ENCODE data around the gene PPP2R2B. TPM values are rescaled to one million over a fixed set of nuclear protein-coding genes. Genes with fewer than 3 reads are reported as not detected.

The PPP2R2B gene
- total RNA-seq, 1 donor = not detected

DNA sequence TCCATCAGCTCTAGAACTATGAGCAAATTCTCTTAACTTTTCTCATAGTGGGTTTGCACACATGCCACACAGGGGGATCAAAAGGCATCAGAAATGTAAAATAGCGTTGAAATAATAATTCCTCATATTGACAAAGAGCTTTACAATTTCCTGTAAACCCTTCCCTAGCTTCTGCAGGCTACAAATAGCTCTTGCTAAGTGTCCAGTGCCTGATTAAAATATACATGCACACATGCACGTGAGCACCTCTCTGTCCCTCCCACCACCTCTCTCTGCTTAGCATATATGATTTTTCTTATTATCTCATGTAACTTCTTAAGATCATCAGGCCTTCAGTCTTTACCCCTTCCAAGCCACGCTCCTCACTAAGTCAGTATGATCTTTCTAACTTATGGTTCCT, 13.7 kb upstream of the PPP2R2B start:
- Histone ChIP-seq H3K4me2 (ENCODE audit: insufficient read depth, low read length) (no peak overlapping the region), H3K27ac (ENCODE audit: low read depth, low read length) (no peak overlapping the region), H3K27me3 (ENCODE audit: insufficient read depth, low read length) (no peaks in the 10 kb centered on the region), H3K4me1 (ENCODE audit: insufficient read depth, low read length) (no peaks in the 10 kb centered on the region), H2AFZ (ENCODE audit: low read length) (no peak overlapping the region), H3K9me3 (ENCODE audit: low read depth, low read length) (no peaks in the 10 kb centered on the region), H4K20me1 (ENCODE audit: insufficient read depth, low read length) (no peaks in the 10 kb centered on the region), H3K36me3 (ENCODE audit: insufficient read depth, low read length) (no peaks in the 10 kb centered on the region), H3K4me3 (ENCODE audit: insufficient read depth, low read length) (no peak overlapping the region), H3K79me2 (ENCODE audit: insufficient read depth, low read length) (no peaks in the 10 kb centered on the region)
- TF ChIP-seq CTCF (IDR thresholded peaks at IDR 0.05; ENCODE audit: extremely low read depth, low read depth, low read length) = no peak
- DNase-seq (ENCODE audit: insufficient read length, low spot score, missing footprints) = no peak

DNA sequence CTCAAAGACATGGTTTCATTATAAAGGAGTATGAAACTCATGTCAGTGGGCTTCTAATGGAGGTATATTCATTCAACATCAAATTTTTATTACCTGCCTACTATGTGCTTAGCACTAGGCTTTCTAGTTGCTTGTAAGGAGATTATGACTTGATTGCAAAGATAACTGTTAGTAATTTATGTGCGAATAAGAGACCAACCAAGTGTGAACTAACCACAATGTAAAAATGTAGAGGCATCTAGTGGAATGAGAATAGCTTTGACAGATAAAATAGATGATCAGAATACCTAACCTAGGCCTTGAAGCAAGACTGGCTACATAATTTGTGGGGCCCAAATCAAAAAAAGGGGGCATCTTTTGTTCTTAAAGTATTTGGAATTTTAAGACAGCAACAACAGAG, 13.0 kb upstream of the PPP2R2B start:
- Histone ChIP-seq H3K9me3 (ENCODE audit: low read depth, low read length) (no peaks in the 10 kb centered on the region), H3K4me1 (ENCODE audit: insufficient read depth, low read length) (no peaks in the 10 kb centered on the region), H3K4me3 (ENCODE audit: insufficient read depth, low read length) (no peak overlapping the region), H3K27me3 (ENCODE audit: insufficient read depth, low read length) (no peaks in the 10 kb centered on the region), H2AFZ (ENCODE audit: low read length) (no peak overlapping the region), H4K20me1 (ENCODE audit: insufficient read depth, low read length) (no peaks in the 10 kb centered on the region), H3K4me2 (ENCODE audit: insufficient read depth, low read length) (no peak overlapping the region), H3K36me3 (ENCODE audit: insufficient read depth, low read length) (no peaks in the 10 kb centered on the region), H3K27ac (ENCODE audit: low read depth, low read length) (no peak overlapping the region), H3K79me2 (ENCODE audit: insufficient read depth, low read length) (no peaks in the 10 kb centered on the region)
- TF ChIP-seq CTCF (IDR thresholded peaks at IDR 0.05; ENCODE audit: extremely low read depth, low read depth, low read length) = no peak
- no peak for DNase-seq (ENCODE audit: insufficient read length, low spot score, missing footprints)

DNA sequence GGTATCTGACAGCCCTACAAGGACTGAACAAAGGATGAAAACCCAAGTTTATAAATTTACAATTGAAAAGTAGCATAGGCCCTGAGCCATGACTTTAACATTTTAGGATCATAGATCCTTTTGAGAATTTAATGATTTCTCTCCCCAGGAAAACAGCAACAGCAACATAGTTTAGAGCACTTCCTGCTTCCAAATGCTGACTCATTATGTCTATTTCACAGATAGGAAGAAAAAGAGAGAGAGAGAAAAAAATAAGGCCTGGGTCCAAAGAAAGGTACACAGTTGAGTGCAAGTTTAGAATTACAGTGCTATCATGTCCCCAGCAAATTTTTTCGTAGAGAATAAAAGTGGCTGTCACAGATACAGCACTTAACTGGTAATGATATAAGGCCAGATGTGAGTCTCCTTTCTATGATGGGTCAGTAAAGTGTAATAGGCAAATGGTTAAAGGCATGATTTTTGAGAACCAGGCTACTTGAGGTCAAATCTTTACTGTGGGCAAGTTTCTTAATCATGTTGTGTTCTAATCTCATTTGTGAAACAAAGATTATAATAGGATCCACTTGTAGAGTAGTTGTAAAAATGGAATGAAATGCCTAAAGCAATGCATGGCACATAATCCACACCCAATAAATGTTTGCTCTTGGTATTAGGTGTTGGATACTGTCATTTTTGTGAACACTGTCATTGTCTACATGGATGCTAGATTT, 12.3 kb upstream of the PPP2R2B start:
- Histone ChIP-seq H3K27ac (ENCODE audit: low read depth, low read length) (no peak overlapping the region), H3K4me2 (ENCODE audit: insufficient read depth, low read length) (no peak overlapping the region), H3K36me3 (ENCODE audit: insufficient read depth, low read length) (no peaks in the 10 kb centered on the region), H3K79me2 (ENCODE audit: insufficient read depth, low read length) (no peaks in the 10 kb centered on the region), H4K20me1 (ENCODE audit: insufficient read depth, low read length) (no peaks in the 10 kb centered on the region), H3K4me3 (ENCODE audit: insufficient read depth, low read length) (no peak overlapping the region), H3K9me3 (ENCODE audit: low read depth, low read length) (no peaks in the 10 kb centered on the region), H3K4me1 (ENCODE audit: insufficient read depth, low read length) (no peaks in the 10 kb centered on the region), H3K27me3 (ENCODE audit: insufficient read depth, low read length) (no peaks in the 10 kb centered on the region), H2AFZ (ENCODE audit: low read length) (no peak overlapping the region)
- no peak for TF ChIP-seq CTCF (IDR thresholded peaks at IDR 0.05; ENCODE audit: extremely low read depth, low read depth, low read length)
- no peak for DNase-seq (ENCODE audit: insufficient read length, low spot score, missing footprints)

GRCh38 chr5:146890066-146890465, 11.5 kb upstream of the PPP2R2B start:
- no peak overlapping the region for H3K4me2 ChIP-seq (ENCODE audit: insufficient read depth, low read length)
- no peaks in the 10 kb centered on the region for H3K79me2 ChIP-seq (ENCODE audit: insufficient read depth, low read length)
- H3K36me3 ChIP-seq (ENCODE audit: insufficient read depth, low read length) = no peaks in the 10 kb centered on the region
- H3K27me3 ChIP-seq (ENCODE audit: insufficient read depth, low read length) = no peaks in the 10 kb centered on the region
- no peak overlapping the region for H3K27ac ChIP-seq (ENCODE audit: low read depth, low read length)
- H2AFZ ChIP-seq (ENCODE audit: low read length) = no peak overlapping the region
- H4K20me1 ChIP-seq (ENCODE audit: insufficient read depth, low read length) = no peaks in the 10 kb centered on the region
- no peaks in the 10 kb centered on the region for H3K9me3 ChIP-seq (ENCODE audit: low read depth, low read length)
- H3K4me3 ChIP-seq (ENCODE audit: insufficient read depth, low read length) = no peak overlapping the region
- TF ChIP-seq CTCF (IDR thresholded peaks at IDR 0.05; ENCODE audit: extremely low read depth, low read depth, low read length) = no peak
- no peak for DNase-seq (ENCODE audit: insufficient read length, low spot score, missing footprints)
- H3K4me1 ChIP-seq (ENCODE audit: insufficient read depth, low read length) = no peaks in the 10 kb centered on the region

All from osteoblast (primary cell).